HepG2 (cell line): ENCODE results near the gene RRBP1. TPM values are rescaled to one million over a fixed set of nuclear protein-coding genes. Genes with fewer than 3 reads are reported as not detected.

Source experiments
- ATAC-seq: fragments of 200-7000 bp; cut with Tn5 transposase; 3 replicates; pipeline ENCODE4 v1.9.1; 2020; ENCODE audit warnings: mild to moderate bottlenecking, moderate library complexity
- BruUV-seq: library from RNA; stranded (reverse); fragments of 400-500 nt; replicated peaks from 2 replicates; lab custom pipeline; 2021; lab: Mats Ljungman, UMichigan
- CTCF ChIA-PET: fragments of 300-600 bp; formaldehyde crosslinking; extraction: SDS; loops from one replicate; lab custom pipeline; 2021; ENCODE audit warnings: low total read pairs, inconsistent platforms, low intra/inter-chr PET ratio; lab: Yijun Ruan, JAX
- POLR2A ChIA-PET: fragments of 350-600 bp; sonication (Branson Sonifier 250); formaldehyde crosslinking; loops from one replicate; lab custom pipeline; 2020; ENCODE audit warnings: antibody characterized with exemption, inconsistent platforms; lab: Yijun Ruan, JAX
- DNase-seq: peaks from one replicate; pipeline ENCODE4 v3.0.0-alpha.2; 2015; ENCODE audit warnings: low spot score
- FAIRE-seq: peaks from 3 replicates; lab custom pipeline; 2011; peaks lifted over from hg19 to GRCh38; lab: Jason Lieb, UNC
- H2AFZ ChIP-seq: one replicate; pipeline ENCODE4 v1.6.1; 2011; ENCODE audit warnings: low read length, inconsistent platforms
- H3K27ac ChIP-seq: fragments of 300-600 bp; 3 replicates; pipeline ENCODE4 v1.8.0; 2011; ENCODE audit warnings: mixed run types, mild to moderate bottlenecking, mixed read lengths, low read length, inconsistent platforms; ENCODE audit not compliant: insufficient read depth; ENCODE audit errors: extremely low read length
- H3K27me3 ChIP-seq, 2 experiments: fragments of 200-600 bp in 1 of 2; 2 replicates in 1 of 2; 3 replicates in 1 of 2; pipeline versions ENCODE4 v1.6.0 to v1.8.0; 2011; ENCODE audit warnings: low read length in 2 of 2, mild to moderate bottlenecking in 2 of 2, moderate library complexity in 2 of 2, inconsistent platforms in 1 of 2; ENCODE audit not compliant: insufficient read depth in 2 of 2, control insufficient read depth in 1 of 2
- H3K36me3 ChIP-seq, 2 experiments: fragments of 200-600 bp in 1 of 2; replicated peaks in 1 of 2; 2 replicates in 1 of 2; 3 replicates in 1 of 2; pipeline versions ENCODE4 v1.5.1 to v1.8.0; 2011; ENCODE audit warnings: low read length in 2 of 2, inconsistent platforms in 1 of 2; ENCODE audit not compliant: insufficient read depth in 2 of 2, control insufficient read depth in 1 of 2
- H3K4me1 ChIP-seq: 2 replicates; pipeline ENCODE4 v1.5.1; 2012; ENCODE audit warnings: low read length, inconsistent platforms; ENCODE audit not compliant: insufficient read depth
- H3K4me2 ChIP-seq: 2 replicates; pipeline ENCODE4 v1.6.0; 2011; ENCODE audit warnings: low read depth, low read length, inconsistent platforms
- H3K4me3 ChIP-seq, 3 experiments: fragments of 200-600 bp in 1 of 3; sonication (generic), shearing (Covaris generic) in 1 of 3; replicated peaks in 1 of 3; 2 replicates each; pipeline ENCODE4 v1.5.1; 2011 to 2016; ENCODE audit warnings: low read length in 3 of 3, inconsistent platforms in 2 of 3, low read depth in 2 of 3, mild to moderate bottlenecking in 2 of 3, control low read depth in 1 of 3, mixed read lengths in 1 of 3; ENCODE audit not compliant: insufficient read depth in 1 of 3
- H3K79me2 ChIP-seq: one replicate; pipeline ENCODE4 v1.6.1; 2011; ENCODE audit warnings: low read length, inconsistent platforms; ENCODE audit not compliant: insufficient read depth
- H3K9ac ChIP-seq: 2 replicates; pipeline ENCODE4 v1.6.0; 2011; ENCODE audit warnings: mild to moderate bottlenecking, low read depth, low read length, inconsistent platforms; ENCODE audit not compliant: insufficient read depth
- H3K9me3 ChIP-seq: 2 replicates; pipeline ENCODE4 v1.5.1; 2012; ENCODE audit warnings: mild to moderate bottlenecking, low read length
- H4K20me1 ChIP-seq: 2 replicates; pipeline ENCODE4 v1.6.0; 2011; ENCODE audit warnings: inconsistent platforms, mild to moderate bottlenecking, low read length, moderate library complexity; ENCODE audit not compliant: insufficient read depth
- AGO2 ChIP-seq: fragments of 200-400 bp; formaldehyde crosslinking; optimal IDR thresholded peaks from 2 replicates; pipeline ENCODE3; 2017; ENCODE audit warnings: mild to moderate bottlenecking, low read depth, low read length, moderate library complexity
- PAF1 ChIP-seq: IDR thresholded peaks from 2 replicates; pipeline ENCODE4 v1.6.1; 2016; ENCODE audit warnings: missing genetic modification reagents, missing compliant biosample characterization
- PBX2 ChIP-seq: IDR thresholded peaks from 2 replicates; pipeline ENCODE4 v1.6.1; 2016; ENCODE audit warnings: control low read depth
- POLR2A ChIP-seq, 2 experiments: IDR thresholded peaks; 2 replicates each; pipeline ENCODE4 v1.6.1; 2011; ENCODE audit warnings: low read depth in 2 of 2, low read length in 2 of 2, mild to moderate bottlenecking in 1 of 2, moderate library complexity in 1 of 2; ENCODE audit not compliant: insufficient read depth in 1 of 2
- RBM22 ChIP-seq: fragments of 200-400 bp; formaldehyde crosslinking; optimal IDR thresholded peaks from 2 replicates; pipeline ENCODE3; 2017; ENCODE audit warnings: mild to moderate bottlenecking, low read length, moderate library complexity
- SRSF1 ChIP-seq: fragments of 200-400 bp; formaldehyde crosslinking; optimal IDR thresholded peaks from 2 replicates; pipeline ENCODE3; 2017; ENCODE audit warnings: mild to moderate bottlenecking, low read depth, low read length, moderate library complexity
- ZBTB38 ChIP-seq: sonication (generic); formaldehyde crosslinking; IDR thresholded peaks from 2 replicates; pipeline ENCODE4 v1.5.1; 2020; ENCODE audit warnings: mild to moderate bottlenecking, missing genetic modification reagents
- ZNF543 ChIP-seq: sonication (generic); formaldehyde crosslinking; IDR thresholded peaks from 2 replicates; pipeline ENCODE4 v1.4.0; 2020; ENCODE audit warnings: mild to moderate bottlenecking, missing genetic modification reagents
- WGBS: methylation state at CpG from one replicate; pipeline ENCODE4 v1.1.6; 2017; ENCODE audit warnings: low lambda C conversion rate; 5-methylcytosine and 5-hydroxymethylcytosine counted together
- in situ Hi-C: cut with HindIII; loops from 2 replicates; pipeline ENCODE4 v1.10.0; 2017; ENCODE audit warnings: low pct_unique_long_range_greater_than_20kb; ENCODE audit not compliant: extremely low pct_ligation_motif_present
- intact Hi-C: fragments of 100-400 bp; cut with micrococcal nuclease; formaldehyde crosslinking; loops from one replicate; pipeline ENCODE4 v1.10.0; 2022; ENCODE audit not compliant: unreplicated experiment
- polyA plus RNA-seq, 8 experiments: library from polyadenylated mRNA; depleted of rRNA in 3 of 8; stranded (reverse) in 7 of 8; unstranded in 1 of 8; fragments of >200 nt; fragmentation: Illumina TruSeq in 4 of 8; extraction: Trizol in 4 of 8; gene quantifications; 2 replicates each; pipeline versions ENCODE4 v1.2.1 to v1.2.3, GENCODE V29; 2011 to 2016; ENCODE audit warnings: low read depth in 4 of 8, missing spikeins in 1 of 8, mixed read lengths in 1 of 8; ENCODE audit not compliant: insufficient read depth in 1 of 8
- total RNA-seq, 5 experiments: library from RNA; depleted of rRNA; stranded (reverse); fragments of >200 nt; fragmentation: Illumina TruSeq; extraction: Trizol; gene quantifications; 2 replicates each; pipeline ENCODE4 v1.2.3, GENCODE V29; 2016; ENCODE audit warnings: low read depth in 1 of 5

RRBP1 gene
- total and polyA plus RNA-seq, 2 of the 13 experiments (the other 11 are each of a cell fraction or from before 2014, with no cell fraction given) = 150 to 222 TPM

- FAIRE-seq = no peak
- BruUV-seq = no TSS peak
- Histone ChIP-seq H3K9me3 (no peaks in the 10 kb centered on the region), H3K9ac (no peak overlapping the region), H3K27me3 (no peaks in the 10 kb centered on the region), H3K79me2 (peaks cover 81% of the 10 kb centered on the region), H3K27ac (no peak overlapping the region), H3K4me2 (no peak overlapping the region), H3K4me1 (peaks cover 40% of the 10 kb centered on the region), H3K36me3 (peaks cover 52 to 73% of the 10 kb centered on the region in 2 experiments), H4K20me1 (peaks cover 93% of the 10 kb centered on the region), H3K4me3 (no peak overlapping the region), H2AFZ (no peak overlapping the region)
- no peak for ATAC-seq
- no peak for DNase-seq
- in situ Hi-C loops (no loop called here), intact Hi-C loops (no loop called here)
- WGBS = 95% methylated on average over 13 of the region's 13 CpGs
- POLR2A ChIA-PET = no interaction called here
- TF ChIP-seq SRSF1 = no peak
- TF ChIP-seq RBM22 = peak; percentile 6
- 0 out of 2 replicates have a peak, but pooled peaks have one; percentile 38 for TF ChIP-seq ZNF543 (CRISPR knock-in tag)
- 0 out of 2 replicates have a peak, but pooled peaks have one; percentile 22 for TF ChIP-seq PAF1
- TF ChIP-seq ZBTB38 (CRISPR knock-in tag) = 0 out of 2 replicates have a peak, but pooled peaks have one; percentile 26
- peak; percentile 48 for TF ChIP-seq AGO2
- TF ChIP-seq POLR2A (IDR thresholded peaks at IDR 0.05; ENCODE audit: insufficient read depth in 1 of 2, low read depth in 2 of 2, low read length in 2 of 2) = peak in 1 of 2 experiments; percentile 27; a peak in 1 of 4 replicates
- TF ChIP-seq PBX2 (CRISPR knock-in tag) = no peak
- CTCF ChIA-PET = no interaction called here
These were observed 37.6 kb downstream of the RRBP1 start for GRCh38 chr20:17644451-17644850.
